GM12878 (cell line): ENCODE measurements around the gene CD72. TPM values are rescaled to one million over a fixed set of nuclear protein-coding genes. Genes with fewer than 3 reads are reported as not detected.

ENCODE experiments used
- ATAC-seq: fragments of 200-7000 bp; cut with Tn5 transposase; 3 replicates; pipeline ENCODE4 v1.9.1; 2020; ENCODE audit warnings: mild to moderate bottlenecking, moderate library complexity
- BruUV-seq: library from RNA; stranded (reverse); fragments of 400-500 nt; replicated peaks from 2 replicates; lab custom pipeline; 2021; lab: Mats Ljungman, UMichigan
- CTCF ChIA-PET: fragments of 300-600 bp; sonication (Branson Sonifier 250); formaldehyde crosslinking; extraction: SDS; loops from one replicate; lab custom pipeline; 2021; ENCODE audit warnings: inconsistent platforms; lab: Yijun Ruan, JAX
- POLR2A ChIA-PET: fragments of 350-600 bp; formaldehyde crosslinking; extraction: SDS; loops from one replicate; lab custom pipeline; 2021; ENCODE audit warnings: inconsistent platforms; lab: Charles Lee
- RAD21 ChIA-PET: fragments of 300-600 bp; sonication (Branson Sonifier 250); formaldehyde crosslinking; loops from one replicate; lab custom pipeline; 2023; ENCODE audit warnings: antibody characterized with exemption; ENCODE audit not compliant: unreplicated experiment; lab: Charles Lee
- SMC1A ChIA-PET: fragments of 300-600 bp; sonication (Branson Sonifier 250); formaldehyde crosslinking; loops from one replicate; lab custom pipeline; 2023; ENCODE audit not compliant: unreplicated experiment, uncharacterized antibody; lab: Charles Lee
- DNase-seq: peaks from one replicate; pipeline ENCODE4 v3.0.0-alpha.2; 2011; ENCODE audit warnings: low read depth, low spot score
- FAIRE-seq: peaks from 3 replicates; lab custom pipeline; 2011; peaks lifted over from hg19 to GRCh38; lab: Jason Lieb, UNC
- H2AFZ ChIP-seq: 2 replicates; pipeline ENCODE4 v1.6.0; 2011; ENCODE audit warnings: low read depth, low read length, control low read depth; ENCODE audit not compliant: control insufficient read depth
- H3K27ac ChIP-seq: 2 replicates; pipeline ENCODE4 v1.5.1; 2011; ENCODE audit warnings: control low read depth; ENCODE audit not compliant: control insufficient read depth, insufficient read depth
- H3K27me3 ChIP-seq, 2 experiments: replicated peaks in 1 of 2; 2 replicates each; pipeline versions ENCODE4 v1.6.0 to v1.6.1; 2011; ENCODE audit warnings: low read length in 1 of 2; ENCODE audit not compliant: control insufficient read depth in 2 of 2, insufficient read depth in 2 of 2
- H3K36me3 ChIP-seq, 2 experiments: 2 replicates each; pipeline ENCODE4 v1.5.1; 2011; ENCODE audit warnings: low read length in 1 of 2; ENCODE audit not compliant: control insufficient read depth in 2 of 2, insufficient read depth in 2 of 2
- H3K4me1 ChIP-seq: 2 replicates; pipeline ENCODE4 v1.6.1; 2011; ENCODE audit warnings: mild to moderate bottlenecking, low read length, moderate library complexity, mixed read lengths; ENCODE audit not compliant: control insufficient read depth, insufficient read depth
- H3K4me2 ChIP-seq: 2 replicates; pipeline ENCODE4 v1.6.0; 2011; ENCODE audit warnings: control low read depth; ENCODE audit not compliant: control insufficient read depth, insufficient read depth
- H3K4me3 ChIP-seq: fragments of 200-600 bp; sonication (generic); 2 replicates; pipeline ENCODE4 v1.5.1; 2016
- H3K79me2 ChIP-seq: 2 replicates; pipeline ENCODE4 v1.6.0; 2011; ENCODE audit warnings: low read length; ENCODE audit not compliant: control insufficient read depth, insufficient read depth
- H3K9ac ChIP-seq: 2 replicates; pipeline ENCODE4 v1.8.0; 2011; ENCODE audit warnings: low read length, control low read depth, mixed read lengths; ENCODE audit not compliant: control insufficient read depth, insufficient read depth
- H3K9me3 ChIP-seq: replicated peaks from 3 replicates; pipeline ENCODE4 v1.5.1; 2011; ENCODE audit warnings: mild to moderate bottlenecking, low read length; ENCODE audit not compliant: control insufficient read depth, insufficient read depth
- H4K20me1 ChIP-seq: 2 replicates; pipeline ENCODE4 v1.6.0; 2011; ENCODE audit not compliant: control insufficient read depth, insufficient read depth
- ATF7 ChIP-seq: fragments of 450-650 bp; IDR thresholded peaks from 2 replicates; pipeline ENCODE4 v1.6.1; 2016; ENCODE audit warnings: low read depth, mild to moderate bottlenecking
- BACH1 ChIP-seq: fragments of 450-650 bp; IDR thresholded peaks from 2 replicates; pipeline ENCODE4 v1.6.1; 2017; ENCODE audit warnings: mild to moderate bottlenecking, borderline replicate concordance
- BRCA1 ChIP-seq: IDR thresholded peaks from 2 replicates; pipeline ENCODE4 v1.6.1; 2011; ENCODE audit warnings: low read depth, low read length, improper control_type of control experiment
- CREM ChIP-seq: IDR thresholded peaks from 2 replicates; pipeline ENCODE4 v1.6.1; 2014; ENCODE audit warnings: antibody characterized with exemption, low read depth
- FOS ChIP-seq: IDR thresholded peaks from 3 replicates; pipeline ENCODE4 v1.6.1; 2011; ENCODE audit warnings: borderline replicate concordance; ENCODE audit not compliant: insufficient read length; ENCODE audit errors: extremely low read depth
- JUNB ChIP-seq: IDR thresholded peaks from 2 replicates; pipeline ENCODE4 v1.6.1; 2016; ENCODE audit warnings: antibody characterized with exemption, mild to moderate bottlenecking
- JUND ChIP-seq: IDR thresholded peaks from 2 replicates; pipeline ENCODE4 v1.6.1; 2012; ENCODE audit warnings: low read depth, mild to moderate bottlenecking, low read length, improper control_type of control experiment, moderate library complexity
- KAT2A ChIP-seq: conservative IDR thresholded peaks from 2 replicates; pipeline ENCODE4 v1.6.1; 2011; ENCODE audit warnings: low read depth, low read length; ENCODE audit not compliant: control insufficient read depth
- NFYA ChIP-seq: IDR thresholded peaks from 2 replicates; pipeline ENCODE4 v1.6.1; 2011; ENCODE audit warnings: low read depth, mild to moderate bottlenecking, low read length, improper control_type of control experiment, borderline replicate concordance
- NR2C1 ChIP-seq: fragments of 450-650 bp; IDR thresholded peaks from 2 replicates; pipeline ENCODE4 v1.6.1; 2017; ENCODE audit warnings: antibody characterized with exemption, mild to moderate bottlenecking, moderate library complexity
- NR2F1 ChIP-seq: fragments of 450-650 bp; conservative IDR thresholded peaks from 2 replicates; pipeline ENCODE4 v1.6.1; 2017; ENCODE audit warnings: mild to moderate bottlenecking
- RAD21 ChIP-seq: IDR thresholded peaks from 2 replicates; pipeline ENCODE4 v1.6.1; 2011; ENCODE audit warnings: mild to moderate bottlenecking, low read depth, low read length, moderate library complexity; ENCODE audit not compliant: insufficient read depth
- RFX5 ChIP-seq: IDR thresholded peaks from 2 replicates; pipeline ENCODE4 v1.6.1; 2011; ENCODE audit warnings: low read depth, low read length, improper control_type of control experiment
- ZBED1 ChIP-seq: IDR thresholded peaks from 2 replicates; pipeline ENCODE4 v1.6.1; 2016; ENCODE audit warnings: borderline replicate concordance
- ZNF217 ChIP-seq: fragments of 450-650 bp; IDR thresholded peaks from 2 replicates; pipeline ENCODE4 v1.6.1; 2017; ENCODE audit warnings: antibody characterized with exemption, mild to moderate bottlenecking
- WGBS: methylation state at CpG from one replicate; pipeline ENCODE4 v1.1.6; 2016; ENCODE audit warnings: low lambda C conversion rate; ENCODE audit not compliant: insufficient replicate concordance, insufficient coverage; ENCODE audit errors: missing lambda C conversion rate; 5-methylcytosine and 5-hydroxymethylcytosine counted together
- in situ Hi-C: fragments of 300-500 bp; cut with MboI; formaldehyde crosslinking; loops from 9 replicates; pipeline ENCODE4 v1.14.3; 2018; ENCODE audit warnings: mixed read lengths
- intact Hi-C: fragments of 100-400 bp; cut with micrococcal nuclease; formaldehyde crosslinking; loops from one replicate; pipeline ENCODE4 v1.14.2; 2022; ENCODE audit not compliant: unreplicated experiment
- polyA plus RNA-seq, 11 experiments: library from polyadenylated mRNA; depleted of rRNA in 4 of 11; unstranded in 6 of 11; stranded (reverse) in 5 of 11; fragments of >200 nt; fragmentation: Nextera tagmentation in 4 of 11; fragmentation: Illumina TruSeq in 1 of 11; extraction: Ambion mirVana in 4 of 11; extraction: Trizol in 1 of 11; gene quantifications; 1 replicate in 1 of 11; 2 replicates in 10 of 11; pipeline versions ENCODE4 v1.2.1 to v1.2.3, GENCODE V29; 2011 to 2016; ENCODE audit warnings: inconsistent platforms in 2 of 11, missing spikeins in 2 of 11, low read depth in 1 of 11
- total RNA-seq, 4 experiments: library from RNA; depleted of rRNA in 3 of 4; stranded (reverse); fragments of >200 nt in 3 of 4; fragmentation: Illumina TruSeq in 1 of 4; extraction: Trizol in 1 of 4; gene quantifications; 2 replicates each; pipeline versions ENCODE4 v1.2.1 to v1.2.3, GENCODE V29; 2013 to 2021
- TF ChIP-seq, protein P1 (sequence below): IDR thresholded peaks from 2 replicates; pipeline ENCODE4 v1.6.1; 2012; ENCODE audit warnings: low read depth, low read length, improper control_type of control experiment

Gene CD72
- total and polyA plus RNA-seq, 10 of the 15 experiments (the other 5 are each of a cell fraction or from before 2014, with no cell fraction given): 2.1 to 14.2 (median 4.4) TPM

DNA sequence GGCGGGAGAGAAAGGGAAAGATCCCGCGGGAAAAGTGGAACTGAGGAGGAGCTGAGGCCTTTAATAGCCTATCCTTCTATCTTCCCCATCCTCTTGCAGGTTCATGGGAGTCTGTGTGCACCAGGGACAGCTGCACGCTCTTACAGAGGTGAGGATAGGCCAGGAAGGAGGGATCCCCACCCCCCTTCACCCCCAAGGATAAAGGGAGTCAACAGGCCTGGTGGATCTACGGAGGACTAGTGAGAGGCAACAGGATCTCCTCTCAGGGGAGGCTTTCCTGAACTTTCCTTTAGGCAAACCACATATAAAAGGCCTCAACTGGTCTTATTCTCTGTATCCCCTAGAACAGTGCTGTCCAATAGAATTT lies 12.1 kb downstream of the CD72 start:
- ChIA-PET RAD21 (interaction anchor here (0.9 to 3.5 kb wide), 7 partner anchors 9 to 121 kb away, joined by 3 to 57 read pairs (median 5); partner anchors contain the start of genes CCDC107, RMRP and SIT1), CTCF (interaction anchor here (0.8 to 3.1 kb wide), 7 partner anchors 10 to 121 kb away, joined by 3 to 53 read pairs (median 5); partner anchors contain the start of genes CCDC107 and RMRP), SMC1A (interaction anchor here (0.8 to 3.3 kb wide), 5 partner anchors 10 to 54 kb away, joined by 3 to 34 read pairs (median 4); partner anchors contain the start of genes CCDC107, CD72 and RMRP), POLR2A (interaction anchor here (0.6 to 3.1 kb wide), 7 partner anchors 11 to 122 kb away, joined by 3 to 18 read pairs (median 4); partner anchors contain the start of genes CCDC107, CD72 and RMRP)
- no peak overlapping the region for H2AFZ ChIP-seq
- ATAC-seq: no peak
- WGBS: 18% methylated on average over 5 of the region's 5 CpGs
- no peak overlapping the region for H3K27ac ChIP-seq
- H4K20me1 ChIP-seq: no peaks in the 10 kb centered on the region
- H3K4me1 ChIP-seq: peaks cover 8% of the 10 kb centered on the region
- H3K9me3 ChIP-seq: no peaks in the 10 kb centered on the region; the same call in 2 of the 3 replicates
- H3K36me3 ChIP-seq: no peaks in the 10 kb centered on the region; a peak in 1 of 4 replicates
- no peak for FAIRE-seq
- H3K4me2 ChIP-seq: peak overlapping the region; percentile 79
- intact Hi-C loops: loop anchor here (10.0 kb wide), 2 partner anchors 209 to 491 kb away; partner anchors contain the start of genes ATOSB, HINT2 and SPAG8
- no TSS peak for BruUV-seq
- in situ Hi-C loops: loop anchor here (5.0 kb wide), 1 partner anchor 121 kb away; no protein-coding TSS in a partner anchor
- no peaks in the 10 kb centered on the region; the same call in 1 of the 2 replicates for H3K79me2 ChIP-seq
- no peaks in the 10 kb centered on the region for H3K27me3 ChIP-seq
- no peak for TF ChIP-seq RAD21
- no peak for TF ChIP-seq NR2C1
- TF ChIP-seq NR2F1: no peak
- TF ChIP-seq ZBED1: no peak
- no peak for TF ChIP-seq JUNB
- TF ChIP-seq FOS: no peak
- TF ChIP-seq BACH1: no peak
- TF ChIP-seq KAT2A: no peak
- no peak for TF ChIP-seq NFYA
- no peak for TF ChIP-seq RFX5
- TF ChIP-seq ATF7: no peak
- TF ChIP-seq JUND: no peak
- no peak for TF ChIP-seq CREM
- TF ChIP-seq BRCA1: no peak
- TF ChIP-seq, protein P1, sequence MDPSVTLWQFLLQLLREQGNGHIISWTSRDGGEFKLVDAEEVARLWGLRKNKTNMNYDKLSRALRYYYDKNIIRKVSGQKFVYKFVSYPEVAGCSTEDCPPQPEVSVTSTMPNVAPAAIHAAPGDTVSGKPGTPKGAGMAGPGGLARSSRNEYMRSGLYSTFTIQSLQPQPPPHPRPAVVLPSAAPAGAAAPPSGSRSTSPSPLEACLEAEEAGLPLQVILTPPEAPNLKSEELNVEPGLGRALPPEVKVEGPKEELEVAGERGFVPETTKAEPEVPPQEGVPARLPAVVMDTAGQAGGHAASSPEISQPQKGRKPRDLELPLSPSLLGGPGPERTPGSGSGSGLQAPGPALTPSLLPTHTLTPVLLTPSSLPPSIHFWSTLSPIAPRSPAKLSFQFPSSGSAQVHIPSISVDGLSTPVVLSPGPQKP: no peak
- no peak for TF ChIP-seq ZNF217
- DNase-seq: no peak
- H3K4me3 ChIP-seq: peak overlapping the region; percentile 81
- peak overlapping the region; percentile 55; the same call in 1 of the 2 replicates for H3K9ac ChIP-seq
